Measurements from ENCODE around the gene TRIM25. TPM values are rescaled to one million over a fixed set of nuclear protein-coding genes. Genes with fewer than 3 reads are reported as not detected.
A peak's percentile ranks its signal among the peaks of the same experiment; 100 is the strongest.

The TRIM25 gene
- total RNA-seq, 2 donors from 2014 or later, result 18.8 to 21.3 TPM

GRCh38 chr17:56908001-56908542 lies 5.8 kb downstream of the TRIM25 start:
- no peak overlapping the region for H3K27ac ChIP-seq (ENCODE audit: low read depth, low read length)

GRCh38 chr17:56903560-56903959 lies 10.3 kb downstream of the TRIM25 start:
- no peaks in the 10 kb centered on the region for H3K9me3 ChIP-seq (ENCODE audit: control insufficient read depth, low read length)
- Mint-ChIP-seq H3K9me3 (peaks cover 2% of the 10 kb centered on the region), H3K27me3 (ENCODE audit: insufficient read depth) (no peaks in the 10 kb centered on the region), H3K4me3 (no peak overlapping the region), H3K36me3 (ENCODE audit: low read depth) (peaks cover 52% of the 10 kb centered on the region), H3K27ac (no peak overlapping the region), H3K4me1 (peaks cover 13% of the 10 kb centered on the region)
- no peaks in the 10 kb centered on the region for H3K27me3 ChIP-seq (ENCODE audit: control insufficient read depth, insufficient read depth, low read length, poor library complexity, severe bottlenecking)
- no peak overlapping the region for H3K4me3 ChIP-seq (ENCODE audit: low read length)
- DNase-seq, result no peak
- H3K9ac ChIP-seq (ENCODE audit: extremely low read depth, low read length, poor library complexity, severe bottlenecking), result no peak overlapping the region
- H3K4me1 ChIP-seq (ENCODE audit: control insufficient read depth, insufficient read depth, low read length), result no peaks in the 10 kb centered on the region
- TF ChIP-seq CTCF (conservative IDR thresholded peaks at IDR 0.05), result no peak
- peaks cover 13% of the 10 kb centered on the region for H3K36me3 ChIP-seq (ENCODE audit: control insufficient read depth, insufficient read depth, low read length)
- H3K27ac ChIP-seq (ENCODE audit: low read depth, low read length), result no peak overlapping the region
- 83 to 85% methylated on average over 2 to 5 of the region's 5 CpGs for WGBS, 2 experiments (ENCODE audit: insufficient coverage in 1 of 2, insufficient read length in 1 of 2)

More at GRCh38 chr17:56908001-56908542, 5.8 kb downstream of the TRIM25 start:
- no peaks in the 10 kb centered on the region for H3K4me1 ChIP-seq (ENCODE audit: control insufficient read depth, insufficient read depth, low read length)
- H3K9me3 ChIP-seq (ENCODE audit: control insufficient read depth, low read length), result no peaks in the 10 kb centered on the region
- no peak overlapping the region for H3K9ac ChIP-seq (ENCODE audit: extremely low read depth, low read length, poor library complexity, severe bottlenecking)
- 88 to 92% methylated on average over 9 of the region's 9 CpGs for WGBS, 2 experiments (ENCODE audit: insufficient coverage in 1 of 2, insufficient read length in 1 of 2)
- Mint-ChIP-seq H3K4me3 (no peak overlapping the region), H3K27me3 (ENCODE audit: insufficient read depth) (peaks cover 8% of the 10 kb centered on the region), H3K4me1 (peaks cover 14% of the 10 kb centered on the region), H3K9me3 (peaks cover 2% of the 10 kb centered on the region), H3K36me3 (ENCODE audit: low read depth) (peaks cover 39% of the 10 kb centered on the region), H3K27ac (no peak overlapping the region)
- DNase-seq, result no peak
- no peak overlapping the region for H3K4me3 ChIP-seq (ENCODE audit: low read length)
- peaks cover 13% of the 10 kb centered on the region for H3K36me3 ChIP-seq (ENCODE audit: control insufficient read depth, insufficient read depth, low read length)
- TF ChIP-seq CTCF (conservative IDR thresholded peaks at IDR 0.05), result no peak
- peaks cover 14% of the 10 kb centered on the region for H3K27me3 ChIP-seq (ENCODE audit: control insufficient read depth, insufficient read depth, low read length, poor library complexity, severe bottlenecking)

- no peaks in the 10 kb centered on the region for H3K4me1 ChIP-seq (ENCODE audit: control insufficient read depth, insufficient read depth, low read length)
- no peaks in the 10 kb centered on the region for H3K27me3 Mint-ChIP-seq (ENCODE audit: insufficient read depth)
- TF ChIP-seq CTCF (conservative IDR thresholded peaks at IDR 0.05), result no peak
- peaks cover 16% of the 10 kb centered on the region for H3K36me3 ChIP-seq (ENCODE audit: control insufficient read depth, insufficient read depth, low read length)
- peak; percentile 45 for DNase-seq
- peaks cover 2% of the 10 kb centered on the region for H3K9me3 Mint-ChIP-seq
- WGBS, 2 experiments (ENCODE audit: insufficient coverage in 1 of 2, insufficient read length in 1 of 2), result 90 to 94% methylated on average over 2 to 4 of the region's 4 CpGs
- H3K9me3 ChIP-seq (ENCODE audit: control insufficient read depth, low read length), result no peaks in the 10 kb centered on the region
- H3K27ac ChIP-seq (ENCODE audit: low read depth, low read length), result no peak overlapping the region
- no peak overlapping the region for H3K9ac ChIP-seq (ENCODE audit: extremely low read depth, low read length, poor library complexity, severe bottlenecking)
- peaks cover 11% of the 10 kb centered on the region for H3K4me1 Mint-ChIP-seq
- H3K36me3 Mint-ChIP-seq (ENCODE audit: low read depth), result peaks cover 45% of the 10 kb centered on the region
- H3K4me3 Mint-ChIP-seq, result no peak overlapping the region
- H3K27ac Mint-ChIP-seq, result no peak overlapping the region
- no peak overlapping the region for H3K4me3 ChIP-seq (ENCODE audit: low read length)
- H3K27me3 ChIP-seq (ENCODE audit: control insufficient read depth, insufficient read depth, low read length, poor library complexity, severe bottlenecking), result no peaks in the 10 kb centered on the region
Measured at GRCh38 chr17:56902348-56902747, 11.5 kb downstream of the TRIM25 start.

Data from endodermal cell (in vitro differentiated cells).